HG03469 (cell line): ENCODE results near the gene FBXL7.
"Not testable (repeated sequence)": the region's sequence is repeated elsewhere in the genome, so short reads cannot be mapped to it uniquely, and the experiment has no call there.

Source experiments
- ATAC-seq: cut with Tn5 transposase; IDR thresholded peaks from one replicate; pipeline ENCODE4 v1.9.1; 2021; ENCODE audit warnings: mild to moderate bottlenecking, moderate library complexity, moderate number of reproducible peaks; ENCODE audit not compliant: unreplicated experiment

Gene FBXL7

GRCh38 chr5:15852217-15852616 lies 352.2 kb downstream of the FBXL7 start:
- no peak for ATAC-seq

GRCh38 chr5:15852949-15853348 lies 353.0 kb downstream of the FBXL7 start:
- no peak for ATAC-seq

DNA sequence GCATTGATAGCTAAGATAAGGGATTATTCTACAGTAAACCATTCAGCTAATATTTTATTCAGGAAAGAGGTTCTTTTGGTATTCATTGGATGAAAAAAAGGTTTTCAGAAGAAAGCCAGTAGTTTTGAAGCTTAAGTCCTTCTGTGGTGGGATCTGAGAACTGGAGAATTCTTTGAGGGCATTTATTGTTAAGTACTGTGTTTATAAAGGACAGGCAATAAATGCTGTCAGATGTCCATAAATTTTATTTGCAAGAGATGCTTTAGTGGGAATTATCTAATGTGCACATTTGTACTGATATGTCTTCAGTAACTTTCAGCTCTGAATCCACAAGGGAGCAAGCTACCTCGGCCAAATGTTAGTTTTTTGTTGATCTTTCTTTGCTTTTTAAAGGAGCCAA lies 358.3 kb downstream of the FBXL7 start:
- ATAC-seq, result no peak

GRCh38 chr5:15864536-15865215 lies 364.7 kb downstream of the FBXL7 start:
- ATAC-seq, result no peak

DNA sequence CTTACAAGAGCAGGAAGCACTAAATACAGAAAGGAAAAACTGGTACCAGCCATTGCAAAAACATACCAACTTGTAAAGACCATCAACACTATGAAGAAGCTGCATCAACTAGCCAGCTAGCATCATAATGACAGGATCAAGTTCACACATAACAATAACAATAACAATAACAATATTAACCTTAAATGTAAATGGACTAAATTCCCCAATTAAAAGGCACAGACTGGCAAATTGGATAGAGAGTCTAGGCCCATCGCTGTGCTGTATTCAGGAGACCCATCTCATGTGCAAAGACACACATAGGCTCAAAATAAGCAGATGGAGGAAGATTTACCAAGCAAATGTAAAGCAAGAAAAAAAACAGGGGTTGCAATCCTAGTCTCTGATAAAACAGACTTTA lies 372.3 kb downstream of the FBXL7 start:
- ATAC-seq, result not testable (repeated sequence)

GRCh38 chr5:15877914-15878313 lies 377.9 kb downstream of the FBXL7 start:
- ATAC-seq, result no peak

- ATAC-seq, result no peak
These were observed 380.2 kb downstream of the FBXL7 start for GRCh38 chr5:15880201-15880600.

DNA sequence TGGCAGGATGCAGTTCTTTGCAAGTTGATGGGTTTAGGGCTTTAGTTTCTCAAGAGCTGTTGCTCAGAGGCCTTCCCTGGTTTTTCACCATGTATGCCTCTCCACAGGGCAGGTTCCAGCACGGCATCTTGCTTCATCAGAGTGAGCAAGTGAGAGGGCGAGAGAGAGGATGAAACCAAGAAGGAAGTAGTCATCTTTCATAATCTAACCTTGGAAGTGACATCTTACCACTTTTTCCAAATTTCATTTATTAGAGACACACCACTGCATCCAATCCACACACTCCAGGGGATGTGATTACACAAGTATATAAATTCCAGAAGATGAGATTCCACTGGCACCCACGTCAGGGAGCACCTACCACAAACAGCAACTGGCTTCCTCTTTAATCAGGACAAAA lies 385.2 kb downstream of the FBXL7 start:
- ATAC-seq, result no peak

GRCh38 chr5:15886156-15886555 lies 386.2 kb downstream of the FBXL7 start:
- no peak for ATAC-seq

DNA sequence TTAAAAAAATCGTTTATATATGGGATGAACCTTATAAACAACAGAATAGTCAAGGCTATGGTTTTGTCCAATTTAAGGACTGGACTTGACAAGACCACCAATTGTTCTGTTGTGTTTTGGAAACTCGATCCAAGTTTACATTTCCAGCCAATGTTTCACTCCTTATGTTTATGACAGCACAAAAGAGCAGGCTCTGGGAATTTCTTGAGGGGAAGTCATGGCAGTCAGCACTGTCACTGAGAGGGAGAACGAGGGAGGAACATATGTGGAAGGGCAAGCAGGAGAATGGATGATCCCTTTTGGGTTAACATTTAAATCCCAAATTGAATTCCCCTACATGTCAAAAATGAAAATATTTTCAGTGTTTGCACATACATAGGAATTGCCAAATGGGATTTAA lies 387.1 kb downstream of the FBXL7 start:
- ATAC-seq, result no peak

GRCh38 chr5:15889001-15889400 lies 389.0 kb downstream of the FBXL7 start:
- ATAC-seq, result no peak

GRCh38 chr5:15893866-15894265 lies 393.9 kb downstream of the FBXL7 start:
- ATAC-seq, result no peak

DNA sequence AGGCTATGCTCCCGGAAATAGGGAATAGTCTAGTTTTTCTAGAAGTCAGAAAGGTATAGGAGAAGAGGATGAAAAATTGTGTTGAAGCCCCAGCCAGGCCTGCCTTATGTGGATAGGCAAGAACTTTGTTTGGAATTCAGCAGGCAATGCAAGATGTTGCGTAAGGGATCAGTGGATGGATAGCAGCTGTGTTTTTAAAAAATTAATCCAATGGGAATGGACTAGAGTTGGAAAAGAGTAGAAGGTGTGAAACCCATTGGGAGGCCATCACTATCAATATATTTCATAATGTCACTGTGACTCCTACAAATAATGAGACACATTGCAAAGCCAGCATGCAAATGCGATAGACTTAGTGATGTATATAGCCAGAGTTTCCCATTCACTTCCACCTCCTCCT lies 397.7 kb downstream of the FBXL7 start:
- no peak for ATAC-seq

- no peak for ATAC-seq
These were observed 398.7 kb downstream of the FBXL7 start for GRCh38 chr5:15898641-15899040.

DNA sequence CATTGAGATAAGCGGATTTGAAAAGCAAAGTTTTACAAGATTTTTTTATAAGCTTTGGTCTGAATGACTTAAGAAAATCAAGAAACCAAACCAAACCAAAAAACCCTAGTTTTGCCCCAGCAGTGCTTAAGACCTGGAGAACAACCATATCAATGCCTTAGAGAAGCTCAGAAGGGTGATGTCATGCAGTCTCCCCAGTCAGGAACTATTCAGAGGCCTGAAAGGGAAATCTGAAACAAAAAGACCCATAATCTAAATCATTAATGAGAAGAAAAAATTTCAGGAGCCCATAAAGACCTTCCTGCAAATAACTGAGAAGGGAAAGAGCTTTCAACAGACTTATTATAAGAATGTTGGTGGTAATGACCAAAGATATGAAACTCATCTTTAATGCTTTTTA lies 399.5 kb downstream of the FBXL7 start:
- ATAC-seq, result no peak

GRCh38 chr5:15901151-15901550 lies 401.2 kb downstream of the FBXL7 start:
- no peak for ATAC-seq

- no peak for ATAC-seq
These were observed 402.1 kb downstream of the FBXL7 start for GRCh38 chr5:15902066-15902465.

GRCh38 chr5:15904899-15905830 lies 405.2 kb downstream of the FBXL7 start:
- ATAC-seq, result no peak

DNA sequence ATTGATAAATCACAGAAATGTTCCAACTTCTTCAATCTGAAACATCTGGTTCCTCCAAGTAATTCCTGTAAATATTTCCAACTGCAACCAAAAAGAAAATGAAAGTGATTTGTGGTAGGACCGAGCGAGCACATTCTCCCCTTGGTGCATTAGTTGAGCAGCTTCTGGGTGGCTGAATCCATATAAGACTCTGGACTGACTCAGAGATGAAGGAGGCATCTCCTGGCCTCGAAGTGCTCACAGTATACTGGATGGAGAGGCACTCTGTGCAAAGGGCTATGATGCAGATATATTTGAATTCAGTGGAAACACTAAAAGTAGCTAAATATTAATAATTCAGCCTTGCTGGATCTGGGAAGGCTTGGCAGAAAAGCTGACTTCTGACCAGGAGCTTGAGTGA lies 414.7 kb downstream of the FBXL7 start:
- no peak for ATAC-seq

GRCh38 chr5:15926586-15926985 lies 426.6 kb downstream of the FBXL7 start:
- ATAC-seq, result no peak

DNA sequence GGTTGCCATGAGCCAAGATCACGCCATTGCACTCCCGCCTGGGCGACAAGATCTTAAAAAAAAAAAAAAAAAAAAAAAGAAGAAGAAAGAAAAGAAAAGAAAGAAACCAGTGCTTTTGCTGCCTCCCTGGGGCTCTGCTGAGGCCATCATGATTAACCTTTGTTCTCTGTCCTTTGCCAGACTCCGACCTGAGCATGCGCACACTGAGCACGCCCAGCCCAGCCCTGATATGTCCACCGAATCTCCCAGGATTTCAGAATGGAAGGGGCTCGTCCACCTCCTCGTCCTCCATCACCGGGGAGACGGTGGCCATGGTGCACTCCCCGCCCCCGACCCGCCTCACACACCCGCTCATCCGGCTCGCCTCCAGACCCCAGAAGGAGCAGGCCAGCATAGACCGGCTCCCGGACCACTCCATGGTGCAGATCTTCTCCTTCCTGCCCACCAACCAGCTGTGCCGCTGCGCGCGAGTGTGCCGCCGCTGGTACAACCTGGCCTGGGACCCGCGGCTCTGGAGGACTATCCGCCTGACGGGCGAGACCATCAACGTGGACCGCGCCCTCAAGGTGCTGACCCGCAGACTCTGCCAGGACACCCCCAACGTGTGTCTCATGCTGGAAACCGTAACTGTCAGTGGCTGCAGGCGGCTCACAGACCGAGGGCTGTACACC lies 427.9 kb downstream of the FBXL7 start:
- no peak for ATAC-seq
